ENCODE results near the gene STMN1.
A peak's percentile ranks its signal among the peaks of the same experiment; 100 is the strongest.
"Not testable (repeated sequence)": the region's sequence is repeated elsewhere in the genome, so short reads cannot be mapped to it uniquely, and the experiment has no call there.

Gene STMN1
- 10.9 to 32.8 (median 18.3) reads per million in 4 donors for total RNA-seq

GRCh38 chr1:25905680-25906643, at the start of gene STMN1:
Gene STMN1, minus strand, starts transcription at chr1:25906419. Its CDS starts 1,743 bp downstream, at chr1:25904676.
- DNase-seq: peak; percentile 80 to 94 (median 85)

- no peak for DNase-seq
Observed at GRCh38 chr1:25955553-25955952, 49.3 kb upstream of the STMN1 start.

GRCh38 chr1:25954282-25954938, 48.2 kb upstream of the STMN1 start:
- DNase-seq: no peak

- DNase-seq: no peak
Observed at GRCh38 chr1:25952841-25953401, 46.7 kb upstream of the STMN1 start.

GRCh38 chr1:25948641-25949040, 42.4 kb upstream of the STMN1 start:
- DNase-seq: no peak

GRCh38 chr1:25947027-25947426, 40.8 kb upstream of the STMN1 start:
- DNase-seq: no peak

GRCh38 chr1:25945761-25946160, 39.5 kb upstream of the STMN1 start:
- DNase-seq: no peak

GRCh38 chr1:25944986-25945385, 38.8 kb upstream of the STMN1 start:
- DNase-seq: no peak

- not testable (repeated sequence) for DNase-seq
Observed at GRCh38 chr1:25943511-25943910, 37.3 kb upstream of the STMN1 start.

- DNase-seq: no peak
Observed at GRCh38 chr1:25936947-25937346, 30.7 kb upstream of the STMN1 start.

- no peak for DNase-seq
Observed at GRCh38 chr1:25933479-25934365, 27.5 kb upstream of the STMN1 start.

GRCh38 chr1:25932811-25933400, 26.7 kb upstream of the STMN1 start:
- DNase-seq: not testable (repeated sequence)

GRCh38 chr1:25932321-25932720, 26.1 kb upstream of the STMN1 start:
- no peak for DNase-seq

GRCh38 chr1:25929016-25929415, 22.8 kb upstream of the STMN1 start:
- no peak for DNase-seq

GRCh38 chr1:25927521-25928265, 21.5 kb upstream of the STMN1 start:
- DNase-seq: no peak

GRCh38 chr1:25926731-25927496, 20.7 kb upstream of the STMN1 start:
- no peak for DNase-seq

GRCh38 chr1:25924454-25924853, 18.2 kb upstream of the STMN1 start:
- no peak for DNase-seq

- no peak for DNase-seq
Observed at GRCh38 chr1:25922971-25923552, 16.8 kb upstream of the STMN1 start.

GRCh38 chr1:25922056-25922970, 16.1 kb upstream of the STMN1 start:
- DNase-seq: peak; percentile 12 to 43 (median 29)
